ENCODE results near the gene DHX58.

DHX58 gene

GRCh38 chr17:42107597-42108576 lies 4.6 kb downstream of the DHX58 start (continued):
- TF ChIP-seq ZBTB7A (tag by site-specific recombination; IDR thresholded peaks at IDR 0.05; ENCODE audit: low read depth) (no peak), ZNF555 (tag by site-specific recombination; conservative IDR thresholded peaks at IDR 0.05) (no peak), PRDM10 (tag by site-specific recombination; IDR thresholded peaks at IDR 0.05) (peak; percentile 61), OVOL3 (tag by site-specific recombination; IDR thresholded peaks at IDR 0.05) (no peak), ZNF488 (tag by site-specific recombination; IDR thresholded peaks at IDR 0.05) (no peak), ZNF266 (tag by site-specific recombination; IDR thresholded peaks at IDR 0.05; ENCODE audit: low read depth) (no peak), AEBP2 (tag by site-specific recombination; IDR thresholded peaks at IDR 0.05; ENCODE audit: borderline replicate concordance) (no peak), HOXA7 (CRISPR knock-in tag; IDR thresholded peaks at IDR 0.05; ENCODE audit: borderline replicate concordance) (no peak), YY2 (tag by site-specific recombination; IDR thresholded peaks at IDR 0.05) (no peak), ZNF223 (tag by site-specific recombination; IDR thresholded peaks at IDR 0.05) (no peak), ZBTB20 (tag by site-specific recombination; IDR thresholded peaks at IDR 0.05) (no peak; the same call in 1 of the 2 replicates), ZNF121 (tag by site-specific recombination; IDR thresholded peaks at IDR 0.05) (no peak), ZNF521 (tag by site-specific recombination; IDR thresholded peaks at IDR 0.05) (no peak), ZNF530 (tag by site-specific recombination; IDR thresholded peaks at IDR 0.05; ENCODE audit: low read depth) (no peak), ZBTB17 (tag by site-specific recombination; IDR thresholded peaks at IDR 0.05) (peak; percentile 66), SCRT1 (tag by site-specific recombination; IDR thresholded peaks at IDR 0.05; ENCODE audit: borderline replicate concordance) (peak; percentile 52; the same call in 1 of the 2 replicates), ZNF549 (tag by site-specific recombination; IDR thresholded peaks at IDR 0.05) (no peak), ZNF221 (tag by site-specific recombination; IDR thresholded peaks at IDR 0.05; ENCODE audit: borderline replicate concordance) (no peak), ZNF768 (tag by site-specific recombination; IDR thresholded peaks at IDR 0.05) (no peak), ZNF473 (tag by site-specific recombination; IDR thresholded peaks at IDR 0.05) (no peak), KLF9 (tag by site-specific recombination; IDR thresholded peaks at IDR 0.05; ENCODE audit: low read depth) (peak; percentile 85), ZNF48 (tag by site-specific recombination; IDR thresholded peaks at IDR 0.05) (no peak), ZNF629 (tag by site-specific recombination; IDR thresholded peaks at IDR 0.05) (peak; percentile 25; the same call in 1 of the 2 replicates), ZBTB1 (tag by site-specific recombination; IDR thresholded peaks at IDR 0.05) (no peak), ZBTB21 (tag by site-specific recombination; IDR thresholded peaks at IDR 0.05) (no peak), KLF8 (tag by site-specific recombination; IDR thresholded peaks at IDR 0.05) (peak; percentile 93), GLIS1 (tag by site-specific recombination; IDR thresholded peaks at IDR 0.05) (peak; percentile 38), ZIC2 (tag by site-specific recombination; IDR thresholded peaks at IDR 0.05) (peak; percentile 70), IKZF3 (tag by site-specific recombination; IDR thresholded peaks at IDR 0.05) (0 out of 2 replicates have a peak, but pooled peaks have one; percentile 8), MEIS1 (CRISPR knock-in tag; IDR thresholded peaks at IDR 0.05; ENCODE audit: borderline replicate concordance) (no peak), ZNF324 (tag by site-specific recombination; IDR thresholded peaks at IDR 0.05) (no peak), SCRT2 (tag by site-specific recombination; IDR thresholded peaks at IDR 0.05) (peak; percentile 97), ZNF140 (tag by site-specific recombination; IDR thresholded peaks at IDR 0.05) (no peak), REPIN1 (tag by site-specific recombination; IDR thresholded peaks at IDR 0.05; ENCODE audit: low read depth) (no peak), ZNF311 (tag by site-specific recombination; IDR thresholded peaks at IDR 0.05; ENCODE audit: borderline replicate concordance) (no peak), KLF7 (tag by site-specific recombination; IDR thresholded peaks at IDR 0.05; ENCODE audit: borderline replicate concordance) (no peak)
